Lower lobe of right lung (tissue), 2 donors: ENCODE results near the gene PHF23. TPM values are rescaled to one million over a fixed set of nuclear protein-coding genes. Genes with fewer than 3 reads are reported as not detected.
A peak's percentile ranks its signal among the peaks of the same experiment; 100 is the strongest.

Experiments
- ATAC-seq, 2 donors: fragments of 200-7000 bp; cut with Tn5 transposase; one replicate each; pipeline ENCODE4 v1.9.1; 2020 to 2022; ENCODE audit warnings: mild to moderate bottlenecking in 2 of 2, moderate library complexity in 2 of 2
- DNase-seq: peaks from one replicate; pipeline ENCODE4 v3.0.0-alpha.2; 2020
- H3K27ac ChIP-seq: fragments of 200-600 bp; one replicate; pipeline ENCODE4 v1.8.0; 2022
- H3K27me3 ChIP-seq: fragments of 200-600 bp; one replicate; pipeline ENCODE4 v1.8.0; 2022; ENCODE audit warnings: low read depth
- H3K36me3 ChIP-seq: fragments of 200-600 bp; one replicate; pipeline ENCODE4 v1.8.0; 2022; ENCODE audit warnings: mild to moderate bottlenecking
- H3K4me1 ChIP-seq: fragments of 200-600 bp; one replicate; pipeline ENCODE4 v1.8.0; 2022
- H3K4me3 ChIP-seq: fragments of 200-600 bp; one replicate; pipeline ENCODE4 v1.8.0; 2022; ENCODE audit warnings: mild to moderate bottlenecking
- H3K9me3 ChIP-seq: fragments of 200-600 bp; one replicate; pipeline ENCODE4 v1.8.0; 2022
- intact Hi-C: fragments of 100-400 bp; cut with DNase I; formaldehyde crosslinking; loops from one replicate; pipeline ENCODE4 v1.11.0; 2022
- total RNA-seq: library from RNA; stranded (reverse); fragmentation: NEBNext Ultra II Directional; extraction: Animal tissue kit (Norgen Biotek cat#: 25700); gene quantifications from one replicate; pipeline ENCODE4 v1.2.1, GENCODE V29; 2021
- TF ChIP-seq, protein P1 (sequence below): fragments of 200-600 bp; IDR thresholded peaks from one replicate; pipeline ENCODE4 v1.8.0; 2022; ENCODE audit warnings: antibody characterized with exemption, mild to moderate bottlenecking
- donor health status: DM: no; HTN: yes; CAD: no; lungs with severe emphysema.

PHF23 gene
- total RNA-seq, 1 donor from 2014 or later = 33.9 TPM

GRCh38 chr17:7242717-7243452 lies 3.6 kb upstream of the PHF23 start:
- H3K4me1 ChIP-seq = peaks cover 29% of the 10 kb centered on the region
- H3K9me3 ChIP-seq = no peaks in the 10 kb centered on the region
- peak overlapping the region; percentile 96 for H3K27ac ChIP-seq
- peaks cover 54% of the 10 kb centered on the region for H3K36me3 ChIP-seq
- DNase-seq (peak; percentile 97), ATAC-seq (peak; percentile 77 to 80)
- peak overlapping the region; percentile 95 for H3K4me3 ChIP-seq
- TF ChIP-seq, protein P1, sequence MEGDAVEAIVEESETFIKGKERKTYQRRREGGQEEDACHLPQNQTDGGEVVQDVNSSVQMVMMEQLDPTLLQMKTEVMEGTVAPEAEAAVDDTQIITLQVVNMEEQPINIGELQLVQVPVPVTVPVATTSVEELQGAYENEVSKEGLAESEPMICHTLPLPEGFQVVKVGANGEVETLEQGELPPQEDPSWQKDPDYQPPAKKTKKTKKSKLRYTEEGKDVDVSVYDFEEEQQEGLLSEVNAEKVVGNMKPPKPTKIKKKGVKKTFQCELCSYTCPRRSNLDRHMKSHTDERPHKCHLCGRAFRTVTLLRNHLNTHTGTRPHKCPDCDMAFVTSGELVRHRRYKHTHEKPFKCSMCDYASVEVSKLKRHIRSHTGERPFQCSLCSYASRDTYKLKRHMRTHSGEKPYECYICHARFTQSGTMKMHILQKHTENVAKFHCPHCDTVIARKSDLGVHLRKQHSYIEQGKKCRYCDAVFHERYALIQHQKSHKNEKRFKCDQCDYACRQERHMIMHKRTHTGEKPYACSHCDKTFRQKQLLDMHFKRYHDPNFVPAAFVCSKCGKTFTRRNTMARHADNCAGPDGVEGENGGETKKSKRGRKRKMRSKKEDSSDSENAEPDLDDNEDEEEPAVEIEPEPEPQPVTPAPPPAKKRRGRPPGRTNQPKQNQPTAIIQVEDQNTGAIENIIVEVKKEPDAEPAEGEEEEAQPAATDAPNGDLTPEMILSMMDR = peak; percentile 8
- intact Hi-C loops = no loop called here
- no peaks in the 10 kb centered on the region for H3K27me3 ChIP-seq

GRCh38 chr17:7241783-7242716 lies 2.8 kb upstream of the PHF23 start, which contains the start of gene GABARAP:
Gene GABARAP, minus strand, starts transcription at chr17:7242449. Its CDS starts 119 bp downstream, at chr17:7242330.
- TF ChIP-seq, protein P1 = no peak
- intact Hi-C loops = no loop called here
- Histone ChIP-seq H3K4me3 (peak within 1 kb of the TSS; percentile 95), H3K4me1 (peaks cover 35% of the 10 kb centered on the region), H3K27ac (peak within 1 kb of the TSS; percentile 96), H3K36me3 (peaks cover 55% of the 10 kb centered on the region), H3K27me3 (no peaks in the 10 kb centered on the region), H3K9me3 (no peaks in the 10 kb centered on the region)
- peak; percentile 71 to 86 for ATAC-seq
- DNase-seq = peak; percentile 94

GRCh38 chr17:7241090-7241733 lies 2.0 kb upstream of the PHF23 start:
- ATAC-seq (no peak), DNase-seq (no peak)
- Histone ChIP-seq H3K4me1 (peaks cover 39% of the 10 kb centered on the region), H3K27ac (peak overlapping the region; percentile 96), H3K27me3 (no peaks in the 10 kb centered on the region), H3K36me3 (peaks cover 55% of the 10 kb centered on the region), H3K4me3 (peak overlapping the region; percentile 95), H3K9me3 (no peaks in the 10 kb centered on the region)
- TF ChIP-seq, protein P1 = no peak
- intact Hi-C loops = no loop called here

DNA sequence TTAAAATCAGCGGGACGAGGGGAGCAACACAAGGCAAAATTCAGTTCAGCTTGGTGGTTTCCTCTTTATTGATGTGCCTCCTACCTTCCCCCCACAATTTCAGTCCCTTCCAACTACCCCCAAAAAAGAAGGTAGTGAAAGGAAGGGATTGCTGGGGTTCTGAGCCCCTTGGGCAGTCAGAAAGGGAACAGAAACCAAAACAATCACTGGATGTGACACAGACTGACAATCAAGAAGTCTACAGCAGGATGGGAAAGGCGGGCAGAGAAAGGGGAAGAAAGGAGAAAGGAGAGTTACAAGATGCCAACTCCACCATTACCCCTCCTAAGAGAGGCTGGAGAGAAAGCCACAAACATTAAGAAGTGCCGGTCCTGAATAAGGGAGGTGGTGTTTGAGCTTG lies 1.1 kb upstream of the PHF23 start:
- Histone ChIP-seq H3K36me3 (peaks cover 55% of the 10 kb centered on the region), H3K4me1 (peaks cover 45% of the 10 kb centered on the region), H3K27ac (peak overlapping the region; percentile 96), H3K27me3 (no peaks in the 10 kb centered on the region), H3K4me3 (peak overlapping the region; percentile 95), H3K9me3 (no peaks in the 10 kb centered on the region)
- intact Hi-C loops = no loop called here
- no peak for DNase-seq
- ATAC-seq = no peak
- TF ChIP-seq, protein P1 = no peak

- TF ChIP-seq, protein P1 = no peak
- peaks cover 50% of the 10 kb centered on the region for H3K4me1 ChIP-seq
- DNase-seq = no peak
- no peaks in the 10 kb centered on the region for H3K9me3 ChIP-seq
- peak overlapping the region; percentile 97 for H3K4me3 ChIP-seq
- intact Hi-C loops = no loop called here
- peaks cover 41% of the 10 kb centered on the region for H3K36me3 ChIP-seq
- H3K27me3 ChIP-seq = no peaks in the 10 kb centered on the region
- H3K27ac ChIP-seq = peak overlapping the region; percentile 88
- no peak for ATAC-seq
These were observed 702 bp downstream of the PHF23 start for GRCh38 chr17:7238420-7239090.
